RPMI8226 (cell line): ENCODE data around the gene AKR7A3.
A peak's percentile ranks its signal among the peaks of the same experiment; 100 is the strongest.
"Not testable (repeated sequence)": the region's sequence is repeated elsewhere in the genome, so short reads cannot be mapped to it uniquely, and the experiment has no call there.

Source experiments
- DNase-seq: peaks from one replicate; pipeline ENCODE4 v3.0.0-alpha.2; 2015

AKR7A3 gene

GRCh38 chr1:19317126-19317910 is 28.7 kb upstream of the AKR7A3 start:
- DNase-seq: no peak

DNA sequence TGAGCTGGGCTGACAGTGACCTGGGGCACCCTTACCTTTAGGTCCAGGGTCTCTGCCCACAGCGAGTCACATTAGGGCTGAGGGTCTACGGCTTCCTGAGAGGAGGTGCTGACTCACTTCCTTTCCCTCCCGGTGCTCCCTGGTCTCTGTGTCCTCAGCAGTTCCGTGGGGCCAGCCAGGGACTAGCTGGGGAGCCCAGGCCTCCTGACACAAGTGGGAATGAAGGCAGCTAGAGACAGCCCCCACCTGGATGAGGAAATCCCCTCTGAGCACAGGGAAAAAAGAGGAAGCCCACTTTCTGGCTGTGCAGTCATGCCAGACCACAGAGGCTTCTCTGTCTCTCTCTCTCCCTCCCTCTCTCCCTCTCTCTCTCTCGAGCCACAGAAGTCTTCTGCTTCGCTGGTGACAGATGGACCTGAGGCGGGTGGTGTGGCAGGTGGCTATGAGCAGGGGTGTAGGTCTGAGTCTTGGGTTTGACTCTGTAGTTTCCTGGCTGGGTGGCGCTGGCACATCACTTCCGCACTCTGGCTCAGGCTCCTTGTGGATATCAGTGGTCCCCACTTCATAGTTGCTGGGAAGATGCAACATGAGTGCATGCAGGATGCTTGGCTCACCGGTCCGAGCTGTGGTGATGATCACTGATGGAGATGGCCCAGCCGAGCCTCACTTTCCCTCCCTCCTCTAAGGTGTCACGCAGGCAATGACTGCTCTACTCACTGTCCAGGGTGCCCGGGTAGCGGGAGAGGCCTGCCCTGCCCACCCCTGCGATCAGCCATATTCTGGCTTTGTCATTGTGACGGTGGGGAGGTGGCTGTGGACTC is 27.0 kb upstream of the AKR7A3 start:
- no peak for DNase-seq

DNA sequence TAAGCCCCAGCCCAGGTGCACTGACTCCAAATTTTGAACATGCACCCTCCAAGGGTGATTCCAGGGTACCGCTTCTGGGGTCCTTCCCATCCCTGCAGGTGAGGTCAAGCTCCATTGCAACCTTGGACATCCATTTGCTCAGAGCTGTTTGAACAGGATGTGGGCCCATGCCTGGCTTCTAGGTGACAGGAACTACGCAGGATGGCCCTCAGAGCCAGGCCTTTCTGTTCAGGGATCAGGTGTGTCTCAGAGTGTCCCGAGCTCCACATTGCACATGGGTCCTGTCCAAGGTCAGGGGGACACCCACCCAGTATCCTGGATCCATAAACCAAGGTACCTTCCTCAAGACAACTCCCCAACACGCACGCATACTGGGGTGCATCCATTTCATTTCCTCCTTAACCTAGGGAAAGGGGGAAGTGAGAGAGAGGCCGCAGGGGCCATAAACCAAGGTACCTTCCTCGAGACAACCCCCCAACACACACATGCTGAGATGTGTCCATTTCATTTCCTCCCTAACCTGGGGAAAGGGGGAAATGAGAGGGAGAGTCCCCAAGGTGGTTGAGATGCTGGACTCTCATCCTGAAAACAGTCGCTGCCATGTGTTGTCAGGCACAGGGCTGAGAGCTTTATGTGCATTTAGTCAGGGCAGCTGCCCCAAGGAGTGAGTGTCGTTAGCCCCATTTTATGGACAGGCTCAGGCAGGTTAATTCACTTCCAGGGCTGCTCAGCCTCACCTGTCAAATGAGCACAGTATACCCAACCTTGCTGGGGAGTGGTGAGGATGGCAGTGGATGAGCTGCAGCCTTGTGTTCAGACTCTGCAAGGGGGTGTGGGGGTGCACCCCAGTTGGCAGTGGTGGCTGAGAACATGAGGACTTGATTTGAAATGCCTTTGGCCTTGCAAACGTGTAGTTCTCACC is 25.7 kb upstream of the AKR7A3 start:
- DNase-seq: no peak

- no peak for DNase-seq
These were observed 25.0 kb upstream of the AKR7A3 start for GRCh38 chr1:19313636-19313959.

DNA sequence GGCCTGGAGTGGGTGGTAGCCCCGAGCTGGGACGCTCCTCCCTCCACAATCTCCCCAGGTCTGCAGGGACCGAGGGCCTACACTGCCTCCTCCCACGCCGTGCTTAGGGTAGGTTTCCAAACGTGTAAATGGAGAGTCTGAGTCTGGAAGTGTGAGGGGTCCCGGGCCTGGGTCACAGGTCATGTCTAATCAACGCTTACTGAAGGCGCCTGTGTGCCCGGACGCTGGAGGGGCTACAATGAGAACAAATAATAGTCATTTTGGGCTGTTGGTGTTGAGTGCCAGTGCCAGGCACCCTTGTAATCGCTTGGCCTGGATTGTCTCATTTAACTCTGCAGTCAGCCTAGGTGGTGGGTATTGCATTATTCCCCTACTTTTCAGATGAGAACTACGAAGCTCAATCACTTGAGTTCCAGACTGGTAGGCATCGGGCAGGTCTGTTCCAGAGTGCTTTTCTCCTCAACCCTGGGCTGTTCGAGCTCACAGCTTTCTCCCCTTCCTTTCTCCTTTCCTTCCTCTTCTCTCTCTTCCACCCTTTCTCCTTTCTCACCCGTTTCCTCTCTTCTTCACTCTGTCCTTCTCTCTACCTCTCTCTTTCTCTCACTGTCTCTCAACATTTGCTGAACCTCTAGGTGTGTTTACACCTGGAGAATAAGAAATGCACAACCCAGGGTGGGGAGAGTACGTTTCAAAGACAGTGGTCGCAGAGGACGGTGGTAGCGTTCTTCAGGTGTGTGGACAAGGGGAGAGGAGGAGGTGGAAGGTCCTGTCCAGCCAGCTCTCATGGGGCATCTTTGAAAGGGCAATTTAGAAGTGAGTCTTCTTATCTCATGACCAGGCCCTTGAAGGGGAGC is 24.4 kb upstream of the AKR7A3 start:
- no peak for DNase-seq

DNA sequence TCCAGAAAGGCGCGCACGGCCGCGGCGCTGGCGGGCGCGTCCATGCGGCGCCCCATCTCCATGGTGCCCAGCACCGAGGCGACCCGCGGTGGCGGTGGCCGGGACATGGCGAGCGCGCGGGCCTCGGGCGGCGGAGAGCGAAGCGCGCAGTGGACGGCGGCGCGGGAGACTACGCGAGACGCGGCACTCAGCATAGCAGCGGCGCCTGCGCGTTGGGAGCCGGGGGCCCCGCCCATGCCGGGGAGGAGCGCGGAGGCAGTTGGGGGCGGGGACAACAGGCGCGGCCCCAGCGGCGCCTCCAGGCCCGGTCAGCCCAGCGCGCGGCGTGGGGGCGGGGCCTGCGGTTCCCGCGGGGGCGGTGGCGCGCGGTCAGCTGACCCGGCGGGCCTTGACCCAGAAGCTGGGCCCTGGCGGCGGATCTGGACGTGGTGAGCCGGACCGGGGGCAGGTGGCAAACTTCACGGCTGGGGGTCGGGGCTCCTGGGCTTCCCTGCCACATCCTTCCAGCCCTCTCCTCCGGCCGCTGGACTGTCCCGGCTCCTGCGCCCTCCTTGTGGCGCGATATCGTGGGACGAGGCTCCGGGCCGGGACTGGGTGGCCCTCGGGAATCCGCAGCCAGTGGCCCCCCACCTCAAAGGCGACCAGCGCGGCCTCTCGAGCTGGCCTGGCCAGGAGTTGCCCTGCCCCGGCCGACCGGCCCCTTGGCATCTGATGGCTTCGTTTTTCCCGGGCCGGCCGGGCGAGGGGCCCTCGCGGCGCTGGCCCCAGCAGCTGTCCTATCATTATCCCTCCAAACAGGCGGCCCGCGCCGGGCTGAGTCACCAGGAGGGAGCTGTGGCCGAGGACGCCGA is 23.6 kb upstream of the AKR7A3 start, which contains the start of the genes AKR7A2 and SLC66A1:
AKR7A2 (minus strand) TSS at position 214 of the 851 bp plus-strand sequence; CDS start at position 194, 20 bp downstream.
SLC66A1 (plus strand) TSS at position 396 of the 851 bp plus-strand sequence. CDS start 5,352 bp downstream, outside the sequence.
- DNase-seq: peak; percentile 97

DNA sequence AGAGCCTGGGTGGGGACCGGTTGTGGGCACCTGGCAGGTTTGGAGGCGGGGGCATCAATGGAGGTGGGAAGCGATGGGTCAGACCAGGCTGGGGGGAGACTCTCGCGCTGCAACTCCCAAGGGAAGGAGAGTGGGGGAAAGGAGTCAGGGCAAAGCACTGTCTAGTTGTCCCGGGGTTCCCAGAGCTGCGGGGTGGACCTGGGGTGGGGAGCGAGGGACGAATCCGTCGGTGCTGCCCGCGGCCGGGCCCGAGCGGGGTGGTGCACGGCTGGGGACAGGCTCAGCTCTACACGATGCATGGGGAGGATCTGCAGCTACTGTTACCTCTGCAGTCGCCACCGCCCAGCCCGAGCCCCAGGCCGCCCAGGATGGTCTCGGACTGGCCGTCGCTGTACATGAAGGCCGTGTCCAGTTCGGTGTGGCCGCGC is 22.9 kb upstream of the AKR7A3 start:
- peak; percentile 23 for DNase-seq

- peak; percentile 39 for DNase-seq
These were observed 22.3 kb upstream of the AKR7A3 start for GRCh38 chr1:19310720-19311502.

GRCh38 chr1:19310061-19310460 is 21.5 kb upstream of the AKR7A3 start:
- no peak for DNase-seq

GRCh38 chr1:19309123-19309813 is 20.7 kb upstream of the AKR7A3 start:
- no peak for DNase-seq

DNA sequence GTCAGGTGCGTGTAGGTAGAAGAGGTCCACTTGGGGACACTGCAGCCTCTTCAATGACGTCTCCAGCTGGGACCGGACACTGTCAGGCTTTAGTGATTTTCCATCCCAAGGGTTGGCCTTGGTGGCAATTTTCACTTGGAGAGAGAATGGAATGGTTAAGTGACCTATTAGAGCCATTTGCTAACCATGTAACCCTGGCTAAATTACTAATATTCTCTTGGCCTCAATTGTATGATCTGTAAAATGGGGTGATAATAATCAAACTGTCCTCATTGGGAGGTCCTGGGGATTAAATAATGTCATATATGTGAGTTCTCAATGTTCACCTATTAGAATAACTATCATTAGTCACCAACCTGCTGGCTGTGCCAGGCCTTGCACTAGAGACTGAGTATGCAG is 19.9 kb upstream of the AKR7A3 start:
- no peak for DNase-seq

- DNase-seq: no peak
These were observed 19.4 kb upstream of the AKR7A3 start for GRCh38 chr1:19307794-19308508.

DNA sequence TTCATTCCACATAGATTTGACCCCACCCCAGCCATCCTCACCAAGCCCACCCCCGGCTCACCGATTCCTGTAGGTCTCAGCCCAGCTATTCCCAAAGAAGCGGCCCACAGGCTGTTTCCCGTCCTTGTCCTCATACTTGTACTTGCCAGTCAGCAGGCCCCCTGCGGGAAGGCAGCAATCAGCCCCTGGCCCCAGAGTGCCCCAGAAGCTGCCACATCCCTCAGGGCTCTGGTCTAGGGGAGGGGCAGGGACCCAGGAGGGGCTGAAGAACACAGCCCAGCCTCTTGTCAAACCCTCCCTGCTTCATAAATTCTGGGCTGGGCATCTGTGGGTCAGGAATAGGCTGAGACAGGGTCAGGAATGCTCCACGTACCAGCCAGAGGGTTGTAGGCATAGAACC is 18.4 kb upstream of the AKR7A3 start:
- DNase-seq: no peak

GRCh38 chr1:19305880-19306279 is 17.3 kb upstream of the AKR7A3 start:
- no peak for DNase-seq

- DNase-seq: not testable (repeated sequence)
These were observed 15.5 kb upstream of the AKR7A3 start for GRCh38 chr1:19304081-19304480.

DNA sequence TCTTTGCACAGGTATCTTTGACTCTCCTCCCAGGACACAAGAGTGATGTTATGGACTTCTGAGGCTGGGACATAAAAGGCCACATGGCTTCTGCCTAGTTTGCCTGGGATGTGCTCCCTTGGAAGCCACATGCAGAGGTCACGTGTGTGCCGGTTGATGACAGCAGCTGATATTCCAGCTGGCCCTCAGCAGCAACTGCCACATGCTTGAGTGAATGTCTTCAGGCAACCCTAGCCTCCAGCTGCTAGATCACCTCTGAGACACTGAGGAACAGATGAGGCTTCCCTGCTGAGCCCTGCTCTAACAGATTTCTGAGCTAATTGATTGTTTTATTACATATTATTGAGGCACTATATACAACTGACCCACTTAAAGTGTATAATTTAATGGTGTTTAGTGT is 11.6 kb upstream of the AKR7A3 start:
- DNase-seq: no peak

GRCh38 chr1:19294638-19295037 is 6.1 kb upstream of the AKR7A3 start:
- no peak for DNase-seq

GRCh38 chr1:19289244-19289643 is 674 bp upstream of the AKR7A3 start:
- DNase-seq: no peak
